Measurements from ENCODE around the gene MDFI. TPM values are rescaled to one million over a fixed set of nuclear protein-coding genes. Genes with fewer than 3 reads are reported as not detected.

The MDFI gene
- total RNA-seq, 2 experiments from 2014 or later, result not detected

DNA sequence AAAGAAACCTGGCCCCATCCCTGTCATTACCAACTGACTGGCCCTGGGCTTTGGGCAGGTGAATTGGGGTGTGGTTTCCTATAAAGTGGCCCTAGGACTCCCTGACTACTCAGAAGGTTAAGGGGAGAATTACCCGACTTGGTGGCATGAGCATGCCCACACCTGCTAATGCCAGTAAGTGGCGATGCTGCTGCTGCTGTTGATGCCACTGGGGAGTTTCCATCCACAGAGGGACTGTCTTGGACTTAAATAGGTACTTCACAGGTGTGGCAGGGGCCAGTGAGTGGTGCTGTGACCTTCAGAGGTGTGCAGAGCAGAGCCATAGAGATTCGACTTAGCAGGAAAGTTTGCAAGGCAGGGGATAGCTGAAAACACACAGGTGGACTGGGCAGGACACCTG is 32.6 kb upstream of the MDFI start:
- TF ChIP-seq, protein P1, sequence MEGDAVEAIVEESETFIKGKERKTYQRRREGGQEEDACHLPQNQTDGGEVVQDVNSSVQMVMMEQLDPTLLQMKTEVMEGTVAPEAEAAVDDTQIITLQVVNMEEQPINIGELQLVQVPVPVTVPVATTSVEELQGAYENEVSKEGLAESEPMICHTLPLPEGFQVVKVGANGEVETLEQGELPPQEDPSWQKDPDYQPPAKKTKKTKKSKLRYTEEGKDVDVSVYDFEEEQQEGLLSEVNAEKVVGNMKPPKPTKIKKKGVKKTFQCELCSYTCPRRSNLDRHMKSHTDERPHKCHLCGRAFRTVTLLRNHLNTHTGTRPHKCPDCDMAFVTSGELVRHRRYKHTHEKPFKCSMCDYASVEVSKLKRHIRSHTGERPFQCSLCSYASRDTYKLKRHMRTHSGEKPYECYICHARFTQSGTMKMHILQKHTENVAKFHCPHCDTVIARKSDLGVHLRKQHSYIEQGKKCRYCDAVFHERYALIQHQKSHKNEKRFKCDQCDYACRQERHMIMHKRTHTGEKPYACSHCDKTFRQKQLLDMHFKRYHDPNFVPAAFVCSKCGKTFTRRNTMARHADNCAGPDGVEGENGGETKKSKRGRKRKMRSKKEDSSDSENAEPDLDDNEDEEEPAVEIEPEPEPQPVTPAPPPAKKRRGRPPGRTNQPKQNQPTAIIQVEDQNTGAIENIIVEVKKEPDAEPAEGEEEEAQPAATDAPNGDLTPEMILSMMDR (IDR thresholded peaks at IDR 0.05), result no peak
- no peak for DNase-seq
- intact Hi-C loops (cut with DNase I, micrococcal nuclease), result no loop called here
- no peaks in the 10 kb centered on the region for H3K4me1 Mint-ChIP-seq (ENCODE audit: low read depth)
- no peak overlapping the region for H3K4me3 Mint-ChIP-seq
- H3K36me3 Mint-ChIP-seq (ENCODE audit: low read depth), result no peaks in the 10 kb centered on the region
- H3K36me3 ChIP-seq (ENCODE audit: insufficient read depth, low read length), result no peaks in the 10 kb centered on the region
- H3K4me1 ChIP-seq (ENCODE audit: insufficient read depth, low read length), result peaks cover 8% of the 10 kb centered on the region
- CTCF ChIA-PET, result no interaction called here
- no peaks in the 10 kb centered on the region for H3K9me3 ChIP-seq (ENCODE audit: control insufficient read depth in 1 of 2, insufficient read depth in 1 of 2, low read length in 2 of 2)
- ATAC-seq (ENCODE audit: poor library complexity), result no peak
- H3K27ac ChIP-seq (ENCODE audit: low read depth in 1 of 2, low read length in 2 of 2), result no peak overlapping the region
- peaks cover 0 to 3% of the 10 kb centered on the region in 2 experiments for H3K27me3 ChIP-seq (ENCODE audit: control insufficient read depth in 1 of 2, insufficient read depth in 2 of 2, low read length in 2 of 2)
- H3K27me3 Mint-ChIP-seq, result no peaks in the 10 kb centered on the region
- H3K27ac Mint-ChIP-seq, result no peak overlapping the region
- POLR2A ChIA-PET, result no interaction called here
- H3K9me3 Mint-ChIP-seq, result no peaks in the 10 kb centered on the region
- no peak overlapping the region for H3K4me3 ChIP-seq (ENCODE audit: low read length)

DNA sequence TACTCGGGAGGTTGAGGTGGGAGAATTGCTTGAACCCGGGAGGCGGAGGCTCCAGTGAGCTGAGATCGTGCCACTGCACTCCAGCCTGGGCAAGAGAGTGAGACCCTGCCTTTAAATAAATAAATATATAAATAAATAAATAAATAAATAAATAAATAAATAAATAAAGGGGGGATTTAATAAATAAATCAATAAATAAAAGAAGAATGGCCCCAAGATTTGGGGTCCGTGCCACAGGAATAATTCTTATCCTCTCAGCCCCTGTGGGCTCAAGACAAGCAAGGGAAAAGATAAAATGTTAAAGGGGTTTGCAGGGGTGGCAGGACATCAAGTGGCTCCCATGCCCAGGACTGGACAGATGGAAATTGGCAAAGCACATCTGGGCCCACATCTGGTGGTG is 31.2 kb upstream of the MDFI start:
- H3K36me3 Mint-ChIP-seq (ENCODE audit: low read depth), result no peaks in the 10 kb centered on the region
- ChIA-PET POLR2A (no interaction called here), CTCF (interaction anchor here (1.1 kb wide), 1 partner anchor 183 kb away, joined by 3 read pairs; no protein-coding TSS in a partner anchor)
- intact Hi-C loops (cut with DNase I, micrococcal nuclease), result no loop called here
- no peak overlapping the region for H3K27ac Mint-ChIP-seq
- no peaks in the 10 kb centered on the region for H3K4me1 Mint-ChIP-seq (ENCODE audit: low read depth)
- no peak for DNase-seq
- no peak for ATAC-seq (ENCODE audit: poor library complexity)
- H3K4me3 Mint-ChIP-seq, result no peak overlapping the region
- Histone ChIP-seq H3K36me3 (ENCODE audit: insufficient read depth, low read length) (no peaks in the 10 kb centered on the region), H3K27ac (ENCODE audit: low read depth in 1 of 2, low read length in 2 of 2) (no peak overlapping the region), H3K9me3 (ENCODE audit: control insufficient read depth in 1 of 2, insufficient read depth in 1 of 2, low read length in 2 of 2) (no peaks in the 10 kb centered on the region), H3K27me3 (ENCODE audit: control insufficient read depth in 1 of 2, insufficient read depth in 2 of 2, low read length in 2 of 2) (peaks cover 0 to 3% of the 10 kb centered on the region in 2 experiments), H3K4me1 (ENCODE audit: insufficient read depth, low read length) (peaks cover 8% of the 10 kb centered on the region), H3K4me3 (ENCODE audit: low read length) (no peak overlapping the region)
- H3K9me3 Mint-ChIP-seq, result no peaks in the 10 kb centered on the region
- TF ChIP-seq, protein P1 (IDR thresholded peaks at IDR 0.05), result no peak
- H3K27me3 Mint-ChIP-seq, result no peaks in the 10 kb centered on the region

DNA sequence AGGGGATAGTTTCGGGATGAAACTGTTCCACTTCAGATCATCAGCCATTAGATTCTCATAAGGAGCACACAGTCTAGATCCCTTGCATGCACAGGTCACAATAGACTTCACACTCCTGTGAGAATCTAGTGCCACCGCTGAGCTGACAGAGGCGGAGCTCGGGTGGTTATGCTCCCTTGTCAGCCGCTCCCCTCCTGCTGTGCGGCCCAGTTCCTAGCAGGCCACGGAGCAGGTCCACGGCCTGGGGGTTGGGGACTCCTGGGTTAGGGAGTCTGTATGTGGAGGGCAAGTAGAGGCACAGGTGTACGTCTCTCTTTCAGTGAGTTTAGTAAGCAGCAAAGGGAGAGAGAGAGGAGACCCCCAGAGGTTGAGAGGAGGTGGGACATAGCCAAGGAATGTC is 30.5 kb upstream of the MDFI start:
- CTCF ChIA-PET, result interaction anchor here (1.1 kb wide), 1 partner anchor 184 kb away, joined by 3 read pairs; no protein-coding TSS in a partner anchor
- Histone ChIP-seq H3K4me1 (ENCODE audit: insufficient read depth, low read length) (peaks cover 7% of the 10 kb centered on the region), H3K36me3 (ENCODE audit: insufficient read depth, low read length) (no peaks in the 10 kb centered on the region), H3K27me3 (ENCODE audit: control insufficient read depth in 1 of 2, insufficient read depth in 2 of 2, low read length in 2 of 2) (peaks cover 0 to 3% of the 10 kb centered on the region in 2 experiments), H3K4me3 (ENCODE audit: low read length) (no peak overlapping the region), H3K9me3 (ENCODE audit: control insufficient read depth in 1 of 2, insufficient read depth in 1 of 2, low read length in 2 of 2) (no peaks in the 10 kb centered on the region), H3K27ac (ENCODE audit: low read depth in 1 of 2, low read length in 2 of 2) (no peak overlapping the region)
- Mint-ChIP-seq H3K27me3 (peaks cover 3% of the 10 kb centered on the region), H3K27ac (no peak overlapping the region), H3K4me3 (no peak overlapping the region), H3K4me1 (ENCODE audit: low read depth) (no peaks in the 10 kb centered on the region), H3K9me3 (peaks cover 3% of the 10 kb centered on the region), H3K36me3 (ENCODE audit: low read depth) (no peaks in the 10 kb centered on the region)
- TF ChIP-seq, protein P1 (IDR thresholded peaks at IDR 0.05), result no peak
- POLR2A ChIA-PET, result no interaction called here
- DNase-seq, result no peak
- intact Hi-C loops (cut with DNase I, micrococcal nuclease), result no loop called here
- ATAC-seq (ENCODE audit: poor library complexity), result no peak

Measured in CD4-positive, alpha-beta T cell (primary cell).